ENCODE measurements around the gene GLI3.

GLI3 gene

GRCh38 chr7:41992881-41993867 lies 243.8 kb downstream of the GLI3 start:
- no peak for DNase-seq

- DNase-seq = no peak
Measured at GRCh38 chr7:41984888-41985287, 252.1 kb downstream of the GLI3 start.

- DNase-seq = no peak
Measured at GRCh38 chr7:41981046-41982040, 255.7 kb downstream of the GLI3 start.

DNA sequence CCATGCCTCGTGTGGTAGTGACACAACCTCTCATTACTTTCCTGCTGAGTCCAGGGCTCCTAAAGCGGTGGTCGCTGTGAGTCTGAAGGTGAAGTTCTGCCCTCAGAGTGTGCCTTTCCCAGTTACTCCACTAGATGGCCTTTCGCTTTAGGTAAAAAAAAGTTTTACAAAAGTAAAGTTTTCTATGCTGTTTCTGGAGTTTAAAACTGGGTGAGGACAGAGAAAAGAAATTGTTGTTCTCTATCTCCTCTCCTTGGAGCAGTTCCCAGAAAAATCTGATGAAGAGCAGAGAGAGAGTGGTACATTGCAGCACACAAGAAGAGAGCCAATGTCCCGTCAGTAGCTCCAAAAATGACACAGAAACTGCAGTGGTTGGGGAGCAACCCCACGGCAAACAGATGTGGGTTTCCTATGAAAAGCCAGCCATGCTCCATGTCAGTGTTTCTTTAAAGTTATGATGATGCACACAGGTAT lies 257.1 kb downstream of the GLI3 start:
- no peak for DNase-seq

- DNase-seq = no peak
Measured at GRCh38 chr7:41978858-41979257, 258.2 kb downstream of the GLI3 start.

DNA sequence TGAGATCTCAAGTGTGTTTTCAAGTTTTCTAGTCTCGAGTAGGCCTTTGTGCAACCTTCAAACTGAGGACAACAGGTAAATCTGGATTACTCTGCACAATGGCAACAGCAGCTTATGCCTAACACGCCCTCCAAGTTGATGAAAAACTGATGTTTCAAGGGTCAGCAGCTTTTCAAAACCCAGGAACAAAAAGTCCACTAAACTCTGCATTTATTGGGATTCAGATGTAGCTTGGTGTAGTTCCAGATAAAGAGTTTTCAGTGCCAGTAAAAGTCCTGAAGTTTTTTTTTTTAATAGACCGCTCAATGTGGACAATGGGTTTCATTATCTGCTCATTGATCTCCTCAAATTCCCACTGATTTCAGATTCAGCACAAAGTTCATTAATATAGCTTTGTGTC lies 259.3 kb downstream of the GLI3 start:
- no peak for DNase-seq

GRCh38 chr7:41977151-41977651 lies 259.8 kb downstream of the GLI3 start:
- no peak for DNase-seq

GRCh38 chr7:41976411-41976810 lies 260.6 kb downstream of the GLI3 start:
- DNase-seq = no peak

GRCh38 chr7:41975849-41976248 lies 261.2 kb downstream of the GLI3 start:
- no peak for DNase-seq

DNA sequence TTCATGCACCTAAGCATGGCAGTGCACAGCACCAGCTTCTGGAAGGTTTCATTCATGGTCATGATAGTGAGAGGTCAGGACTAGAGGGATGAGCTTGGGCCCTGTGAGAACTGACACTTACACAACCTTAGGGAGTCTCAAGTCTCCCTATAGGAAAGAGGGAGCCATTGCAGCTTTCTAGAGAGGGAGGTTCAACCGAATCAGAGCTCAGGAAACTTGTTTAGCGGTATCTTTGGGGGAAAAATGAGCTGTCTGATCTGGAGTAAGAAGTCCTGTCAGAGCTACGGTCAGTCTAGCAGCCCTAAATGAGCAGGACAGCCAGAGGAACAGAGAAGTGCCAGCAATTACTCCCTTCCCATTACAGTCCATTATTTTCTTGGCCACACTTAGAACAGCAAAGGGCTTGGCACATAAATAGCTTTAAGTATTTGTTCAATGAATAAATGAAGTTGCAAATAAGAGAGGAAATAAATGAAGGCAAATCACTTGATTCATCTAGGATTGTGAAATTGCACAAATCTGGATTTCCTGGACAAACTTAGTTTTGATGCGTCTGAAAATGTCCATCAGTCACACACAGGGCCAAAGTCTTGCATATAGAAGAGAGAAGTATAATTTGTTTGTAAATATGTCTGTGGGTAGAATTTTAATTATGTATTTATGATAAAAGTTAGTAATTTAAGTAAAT lies 262.0 kb downstream of the GLI3 start:
- no peak for DNase-seq

DNA sequence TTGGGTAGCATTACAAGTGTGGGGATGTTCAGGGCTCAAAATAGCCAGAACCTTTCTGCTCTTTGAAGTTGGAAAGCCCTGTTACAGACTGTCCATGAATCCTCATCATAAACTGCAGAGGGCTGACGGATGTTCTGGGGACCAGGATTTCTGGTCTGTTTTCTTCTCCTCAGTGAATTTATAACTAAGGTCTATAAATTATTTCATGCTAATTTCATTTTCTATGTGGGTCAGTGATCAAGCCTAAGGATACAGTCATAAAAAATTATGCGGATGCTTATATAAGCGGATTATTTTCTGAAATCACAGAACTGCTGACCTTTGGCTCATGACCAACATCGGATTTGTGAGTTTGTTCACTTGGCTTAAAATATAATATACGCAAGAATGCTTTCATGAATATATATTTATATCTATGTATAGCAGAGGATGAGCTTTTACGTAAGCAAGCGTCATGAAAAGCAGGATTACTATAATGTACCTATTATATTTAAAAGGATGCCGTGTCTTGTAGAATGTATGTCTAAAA lies 263.7 kb downstream of the GLI3 start:
- DNase-seq = no peak

DNA sequence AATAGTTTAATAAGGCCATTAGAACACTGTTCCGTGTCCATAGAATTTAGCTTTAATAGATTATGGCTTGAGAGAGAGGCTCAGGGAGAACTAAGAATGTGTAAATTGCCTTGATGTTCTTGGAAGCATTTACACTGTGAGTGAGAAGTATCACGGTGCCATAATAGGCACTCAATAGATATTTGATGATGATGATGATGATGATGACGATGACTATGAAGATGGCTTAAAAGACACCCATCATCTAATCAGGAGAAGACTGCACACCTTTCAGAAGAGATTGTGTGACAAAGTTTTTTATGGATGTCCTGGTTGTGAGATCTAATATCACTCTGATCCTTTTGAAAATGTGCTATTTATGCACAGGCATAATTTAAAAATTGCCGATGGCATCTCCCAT lies 264.2 kb downstream of the GLI3 start:
- DNase-seq = no peak

DNA sequence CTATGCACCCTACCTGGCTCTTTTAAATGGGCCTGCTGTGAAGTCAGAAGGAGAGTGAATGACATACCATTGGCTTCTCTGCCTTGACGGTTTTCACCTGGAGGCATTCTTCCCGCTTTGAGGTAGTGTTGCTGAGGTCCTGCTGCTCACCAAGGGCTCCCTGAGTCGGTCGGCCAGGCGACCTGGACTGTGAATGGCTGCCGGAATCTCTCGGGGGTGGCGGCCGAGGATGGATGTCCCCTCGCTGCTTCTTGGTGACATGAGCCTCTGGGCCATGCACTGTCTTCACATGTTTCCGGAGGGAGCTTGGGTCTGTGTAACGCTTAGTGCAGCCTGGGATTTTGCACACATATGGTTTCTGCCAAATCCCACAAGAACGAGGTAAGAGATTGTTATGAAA lies 264.7 kb downstream of the GLI3 start:
- no peak for DNase-seq

DNA sequence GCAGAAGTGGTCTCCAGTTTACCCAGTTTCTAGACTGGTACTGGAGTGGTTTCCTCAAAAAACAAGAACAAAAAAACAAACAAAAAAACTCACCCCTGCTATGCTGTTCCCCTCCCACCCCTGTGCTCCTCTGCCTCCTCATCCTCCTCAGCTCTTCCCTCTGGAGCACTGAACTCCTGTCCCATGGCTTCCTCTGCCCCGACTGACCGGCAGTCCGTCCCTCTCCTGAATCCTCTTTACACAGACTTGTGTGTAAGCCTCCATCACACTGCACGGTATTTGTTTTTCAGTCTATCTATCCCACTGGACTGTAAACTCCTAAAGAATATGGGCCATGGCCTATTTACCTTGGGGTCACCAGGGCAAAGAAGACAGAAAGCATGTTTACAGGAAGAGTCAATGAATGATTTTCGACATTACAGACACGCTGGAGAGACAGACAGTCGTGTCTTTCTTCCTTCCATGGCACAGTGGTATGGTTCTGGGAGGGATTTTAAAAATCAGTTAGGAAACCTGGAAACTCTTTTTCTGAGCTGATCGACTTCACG lies 265.3 kb downstream of the GLI3 start:
- DNase-seq = no peak

DNA sequence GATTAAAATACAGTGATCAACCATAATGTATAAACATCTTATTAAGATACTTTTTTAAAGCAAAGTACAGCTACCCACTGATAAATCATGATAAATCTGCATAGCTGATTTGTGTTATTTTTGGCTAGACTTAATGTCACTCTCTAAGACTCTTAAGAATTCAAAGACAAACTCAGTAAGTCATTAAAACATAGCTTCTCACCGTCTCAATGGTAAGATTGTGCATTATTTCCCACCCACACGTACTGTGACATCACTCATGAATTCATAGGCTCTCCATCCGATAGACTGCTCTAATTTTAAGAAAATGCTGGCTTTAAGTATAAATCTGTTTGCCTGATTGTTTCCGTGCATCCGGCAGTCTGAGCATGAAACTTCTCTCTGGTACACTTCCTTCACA lies 266.1 kb downstream of the GLI3 start:
- DNase-seq = no peak

GRCh38 chr7:41969561-41970105 lies 267.4 kb downstream of the GLI3 start:
- no peak for DNase-seq

GRCh38 chr7:41967156-41967555 lies 269.9 kb downstream of the GLI3 start:
- DNase-seq = no peak

GRCh38 chr7:41965951-41966505 lies 271.0 kb downstream of the GLI3 start:
- no peak for DNase-seq

DNA sequence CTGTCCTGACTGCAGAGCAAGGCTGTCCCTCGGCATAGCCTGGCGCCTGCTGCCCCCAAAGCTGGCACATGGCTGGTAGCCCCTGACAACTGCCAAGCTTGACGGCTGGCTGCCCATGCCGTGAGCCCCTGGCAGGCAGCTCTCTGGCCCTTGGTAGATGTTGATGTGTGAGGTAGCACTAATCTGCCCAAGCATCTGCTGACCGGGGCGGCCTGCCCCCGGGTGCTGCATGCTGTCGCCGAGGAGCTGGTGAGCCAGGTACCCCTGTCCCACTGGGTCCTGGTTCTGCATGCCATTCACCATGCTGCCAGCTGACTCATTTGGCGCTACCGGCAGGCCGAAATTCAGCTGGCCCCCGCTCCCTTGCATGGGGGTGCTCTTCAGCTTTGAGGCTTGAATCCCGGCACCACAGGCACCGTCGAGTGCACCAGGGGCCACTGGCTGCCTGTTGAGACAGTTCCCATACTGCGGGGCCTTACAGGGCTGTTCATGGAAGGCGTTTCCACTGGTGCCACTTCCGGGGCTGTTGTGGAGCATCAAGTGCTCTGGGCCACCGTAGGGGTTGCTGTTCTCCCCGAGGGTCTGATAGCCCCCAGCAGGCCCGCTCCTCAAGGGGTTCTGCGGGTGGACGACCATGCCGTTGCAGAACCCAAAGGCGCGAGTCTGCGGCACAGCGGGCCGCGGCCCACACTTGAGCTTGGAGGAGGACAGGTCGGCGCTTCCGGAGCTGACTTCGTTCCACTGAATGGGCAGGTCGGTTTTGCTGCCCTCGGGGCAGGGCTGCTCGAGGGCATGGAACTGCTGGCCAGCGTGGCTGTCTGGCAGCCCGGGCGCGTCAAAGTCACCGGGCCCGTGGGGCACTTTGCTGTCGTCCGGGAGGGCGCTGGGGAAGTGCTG lies 271.9 kb downstream of the GLI3 start:
- no peak for DNase-seq

GRCh38 chr7:41964183-41964753 lies 272.7 kb downstream of the GLI3 start:
- DNase-seq = no peak
